ENCODE data around the gene CEL. TPM values are rescaled to one million over a fixed set of nuclear protein-coding genes. Genes with fewer than 3 reads are reported as not detected.
A peak's percentile ranks its signal among the peaks of the same experiment; 100 is the strongest.

Gene CEL
- total RNA-seq, 4 donors from 2014 or later = 0.38 to 31.2 (median 8.4) TPM

DNA sequence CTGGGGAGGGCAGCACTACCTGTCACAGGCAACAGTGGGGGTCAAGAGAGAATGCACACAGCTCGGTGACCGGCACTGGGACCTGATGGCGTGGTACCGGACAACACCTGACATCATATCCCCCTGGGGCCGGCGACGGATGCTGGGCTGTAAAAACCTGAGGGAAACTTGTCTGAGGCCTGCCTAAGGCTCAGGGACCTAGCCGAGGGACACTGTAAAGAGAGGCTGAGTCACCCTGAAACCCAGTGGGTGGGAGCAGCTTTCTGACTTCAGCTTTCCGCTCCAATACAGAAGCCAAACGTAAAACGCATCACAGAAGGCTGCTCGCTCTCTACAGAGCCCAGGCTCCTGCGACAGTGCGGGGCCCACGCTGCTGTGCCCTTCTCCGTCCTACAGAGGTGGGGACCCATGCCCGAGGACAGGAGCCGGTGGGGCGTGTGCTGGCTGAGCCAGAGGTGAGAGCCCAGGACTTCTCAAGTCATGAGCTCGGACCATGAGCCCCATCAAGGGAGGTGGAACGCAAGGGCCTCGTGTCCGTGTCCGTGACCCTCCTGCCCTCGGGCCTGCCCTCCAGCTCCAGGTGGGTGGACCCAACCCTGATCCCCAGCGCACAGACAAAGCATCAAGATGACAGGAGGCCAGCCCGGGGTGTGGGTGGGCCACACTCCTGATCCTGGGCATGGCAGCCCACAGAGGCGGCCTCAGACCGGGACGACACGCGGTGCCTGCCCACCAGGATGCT is 54.0 kb downstream of the CEL start:
- 62 to 79% methylated on average over 24 to 32 of the region's 32 CpGs for WGBS, 2 donors
- TF ChIP-seq POLR2A (IDR thresholded peaks at IDR 0.05) = no peak
- TF ChIP-seq, protein P1, sequence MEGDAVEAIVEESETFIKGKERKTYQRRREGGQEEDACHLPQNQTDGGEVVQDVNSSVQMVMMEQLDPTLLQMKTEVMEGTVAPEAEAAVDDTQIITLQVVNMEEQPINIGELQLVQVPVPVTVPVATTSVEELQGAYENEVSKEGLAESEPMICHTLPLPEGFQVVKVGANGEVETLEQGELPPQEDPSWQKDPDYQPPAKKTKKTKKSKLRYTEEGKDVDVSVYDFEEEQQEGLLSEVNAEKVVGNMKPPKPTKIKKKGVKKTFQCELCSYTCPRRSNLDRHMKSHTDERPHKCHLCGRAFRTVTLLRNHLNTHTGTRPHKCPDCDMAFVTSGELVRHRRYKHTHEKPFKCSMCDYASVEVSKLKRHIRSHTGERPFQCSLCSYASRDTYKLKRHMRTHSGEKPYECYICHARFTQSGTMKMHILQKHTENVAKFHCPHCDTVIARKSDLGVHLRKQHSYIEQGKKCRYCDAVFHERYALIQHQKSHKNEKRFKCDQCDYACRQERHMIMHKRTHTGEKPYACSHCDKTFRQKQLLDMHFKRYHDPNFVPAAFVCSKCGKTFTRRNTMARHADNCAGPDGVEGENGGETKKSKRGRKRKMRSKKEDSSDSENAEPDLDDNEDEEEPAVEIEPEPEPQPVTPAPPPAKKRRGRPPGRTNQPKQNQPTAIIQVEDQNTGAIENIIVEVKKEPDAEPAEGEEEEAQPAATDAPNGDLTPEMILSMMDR (IDR thresholded peaks at IDR 0.05) = no peak
- intact Hi-C loops (cut with DNase I; ENCODE audit: low total_unique reads) = no loop called here
- DNase-seq (ENCODE audit: low spot score in 2 of 2) = peak in 1 of 2 donors; percentile 88
- no peak overlapping the region for H3K4me3 ChIP-seq (ENCODE audit: low read depth, poor library complexity, severe bottlenecking)

DNA sequence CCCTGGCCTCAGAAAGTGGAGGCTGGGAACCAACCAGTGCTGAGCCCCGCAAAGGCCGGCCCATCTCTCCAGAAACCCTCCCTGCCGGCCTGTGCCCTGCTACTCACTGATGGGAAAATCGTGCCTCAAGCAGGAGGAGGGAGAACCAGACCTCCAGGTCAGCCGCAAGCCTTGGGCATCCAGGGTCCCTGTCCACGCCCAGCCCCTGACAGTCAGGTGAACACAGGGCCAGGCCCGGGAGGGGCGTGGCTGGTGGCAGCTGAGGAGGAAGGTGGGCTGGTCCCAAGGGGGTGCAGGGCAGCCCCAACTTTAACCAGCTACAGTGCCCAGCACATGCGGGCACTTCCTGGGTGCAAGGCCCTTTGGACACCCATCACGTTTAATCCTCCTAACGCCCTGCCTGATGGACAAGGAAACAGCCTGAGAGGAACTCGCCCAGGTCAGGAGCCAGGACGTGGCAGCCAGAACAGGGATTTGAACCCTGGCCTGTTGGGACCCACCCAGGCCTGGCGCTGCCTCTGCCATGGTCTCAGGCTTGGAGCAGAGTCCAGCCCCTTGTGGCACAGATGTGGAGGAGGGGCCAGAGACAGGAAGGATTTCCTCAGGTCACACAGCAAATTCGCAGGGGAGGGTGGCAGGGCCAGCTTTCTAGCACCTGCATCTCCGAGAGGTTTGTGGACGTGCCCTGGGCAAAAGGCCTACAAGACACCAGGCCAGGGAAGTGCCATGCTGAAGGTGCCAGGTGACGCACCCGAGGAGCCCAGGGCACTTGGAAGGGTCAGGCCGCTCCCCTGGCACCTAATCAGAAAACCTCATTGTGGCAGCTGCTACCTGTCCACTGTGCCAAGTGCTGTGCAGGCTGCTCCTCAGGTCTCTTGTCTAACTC is 54.8 kb downstream of the CEL start:
- peak in 1 of 2 donors; percentile 87 for DNase-seq (ENCODE audit: low spot score in 2 of 2)
- no peak for TF ChIP-seq POLR2A (IDR thresholded peaks at IDR 0.05)
- TF ChIP-seq, protein P1 (IDR thresholded peaks at IDR 0.05) = no peak
- intact Hi-C loops (cut with DNase I; ENCODE audit: low total_unique reads) = no loop called here
- no peak overlapping the region for H3K4me3 ChIP-seq (ENCODE audit: low read depth, poor library complexity, severe bottlenecking)
- WGBS, 2 donors = 53 to 60% methylated on average over 18 of the region's 20 CpGs

DNA sequence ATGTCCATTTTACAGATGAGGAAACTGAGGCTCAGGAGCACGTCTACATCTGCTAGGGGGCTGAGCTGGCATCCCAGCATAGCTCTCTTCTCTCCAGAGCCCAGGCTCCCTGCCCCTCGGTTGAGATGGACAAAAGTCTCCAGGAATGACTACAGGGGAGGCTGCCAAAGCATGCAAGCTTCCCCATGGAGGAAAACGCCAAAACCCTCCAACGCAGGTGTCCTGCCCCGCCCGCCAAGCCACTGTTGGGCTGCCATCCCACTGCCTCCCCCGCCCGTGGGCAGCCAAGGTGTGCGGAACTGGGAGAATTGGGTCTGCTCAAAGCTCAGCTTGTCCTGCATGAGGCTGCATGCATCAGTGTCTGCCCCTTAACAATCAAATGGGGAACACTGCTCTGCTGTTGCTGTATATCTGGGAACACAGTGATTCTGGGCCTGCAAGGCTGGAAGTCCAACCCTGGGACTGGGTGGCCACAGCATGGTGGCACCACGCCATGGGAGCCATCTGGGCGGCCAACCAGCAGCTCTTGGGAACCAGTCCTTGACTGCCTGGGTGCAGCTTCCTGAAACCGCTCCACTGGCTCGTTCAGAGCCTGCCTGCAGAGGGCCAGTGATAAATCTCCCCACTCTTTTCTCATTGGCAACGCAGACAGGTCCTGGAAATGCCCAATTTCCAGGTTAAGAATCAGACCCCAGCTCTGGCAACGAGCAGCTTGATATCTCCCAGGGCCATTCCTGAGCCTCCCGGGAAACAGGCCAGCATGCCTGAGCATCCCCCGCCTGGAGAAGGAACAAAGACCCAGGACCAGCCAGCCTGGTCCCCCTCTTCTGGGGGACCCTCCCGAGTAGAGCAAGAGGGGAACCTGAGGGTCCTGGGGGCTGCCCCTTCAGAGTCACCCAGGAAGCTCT is 55.7 kb downstream of the CEL start:
- peak in 1 of 2 donors; percentile 93 for DNase-seq (ENCODE audit: low spot score in 2 of 2)
- no peak overlapping the region for H3K4me3 ChIP-seq (ENCODE audit: low read depth, poor library complexity, severe bottlenecking)
- WGBS, 2 donors = 37 to 38% methylated on average over 12 to 18 of the region's 18 CpGs
- TF ChIP-seq POLR2A (IDR thresholded peaks at IDR 0.05) = no peak
- TF ChIP-seq, protein P1 (IDR thresholded peaks at IDR 0.05) = no peak
- intact Hi-C loops (cut with DNase I; ENCODE audit: low total_unique reads) = no loop called here

DNA sequence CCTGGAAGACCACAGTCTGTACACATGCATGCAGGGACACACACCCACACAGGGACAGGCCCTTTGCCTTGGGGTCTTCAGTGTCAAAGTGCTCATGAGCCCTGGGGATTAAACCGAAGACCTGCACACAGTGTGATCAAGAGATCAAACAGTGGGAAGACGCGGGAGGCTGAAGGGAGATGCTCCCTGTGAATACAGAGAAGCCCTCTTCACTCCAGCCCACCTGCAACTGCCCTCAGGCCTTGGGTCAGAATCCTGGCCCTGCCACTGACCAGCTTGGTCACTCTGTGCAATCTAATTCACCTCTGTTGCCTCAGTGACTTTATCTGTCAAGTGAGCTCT is 56.4 kb downstream of the CEL start:
- TF ChIP-seq, protein P1 (IDR thresholded peaks at IDR 0.05) = no peak
- no peak for TF ChIP-seq POLR2A (IDR thresholded peaks at IDR 0.05)
- H3K4me3 ChIP-seq (ENCODE audit: low read depth, poor library complexity, severe bottlenecking) = no peak overlapping the region
- DNase-seq (ENCODE audit: low spot score in 2 of 2) = no peak
- 52 to 85% methylated on average over 3 of the region's 3 CpGs for WGBS, 2 donors
- intact Hi-C loops (cut with DNase I; ENCODE audit: low total_unique reads) = no loop called here

DNA sequence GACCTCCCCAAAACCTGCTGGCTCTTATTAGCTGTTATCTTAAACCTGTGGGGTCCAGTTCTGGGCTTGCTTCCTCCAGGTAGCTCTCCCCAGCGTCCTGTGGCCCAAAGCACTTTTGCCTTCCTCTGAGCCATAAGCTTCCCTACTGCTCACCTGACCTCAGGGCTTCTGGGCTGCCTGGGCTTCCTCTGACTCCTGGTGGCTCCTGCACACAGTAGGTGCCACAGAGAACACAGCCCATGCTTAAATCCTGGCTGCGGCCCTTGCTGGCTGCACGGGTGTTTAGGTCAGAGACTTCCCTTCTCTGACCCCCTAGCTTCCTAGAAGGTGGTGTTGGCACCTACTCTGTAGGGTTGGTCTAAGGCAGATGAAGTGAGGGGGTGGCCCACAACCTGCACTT is 56.8 kb downstream of the CEL start:
- intact Hi-C loops (cut with DNase I; ENCODE audit: low total_unique reads) = no loop called here
- TF ChIP-seq, protein P1 (IDR thresholded peaks at IDR 0.05) = no peak
- TF ChIP-seq POLR2A (IDR thresholded peaks at IDR 0.05) = no peak
- DNase-seq (ENCODE audit: low spot score in 2 of 2) = no peak
- 60 to 70% methylated on average over 3 of the region's 3 CpGs for WGBS, 2 donors
- H3K4me3 ChIP-seq (ENCODE audit: low read depth, poor library complexity, severe bottlenecking) = no peak overlapping the region

All from lower leg skin (tissue), 4 donors.